NCI-H2196 treated with DMSO at 0.1 percent for 48 hours (cell line): Measurements from ENCODE around the gene TFEB.
"Not testable (repeated sequence)": the region's sequence is repeated elsewhere in the genome, so short reads cannot be mapped to it uniquely, and the experiment has no call there.

Source experiments
- DNase-seq: peaks from one replicate; lab custom pipeline; 2025; ENCODE audit not compliant: unreplicated experiment; lab: John Stamatoyannopoulos, UW

Gene TFEB

GRCh38 chr6:41766043-41766664, 30.7 kb upstream of the TFEB start:
- not testable (repeated sequence) for DNase-seq

DNA sequence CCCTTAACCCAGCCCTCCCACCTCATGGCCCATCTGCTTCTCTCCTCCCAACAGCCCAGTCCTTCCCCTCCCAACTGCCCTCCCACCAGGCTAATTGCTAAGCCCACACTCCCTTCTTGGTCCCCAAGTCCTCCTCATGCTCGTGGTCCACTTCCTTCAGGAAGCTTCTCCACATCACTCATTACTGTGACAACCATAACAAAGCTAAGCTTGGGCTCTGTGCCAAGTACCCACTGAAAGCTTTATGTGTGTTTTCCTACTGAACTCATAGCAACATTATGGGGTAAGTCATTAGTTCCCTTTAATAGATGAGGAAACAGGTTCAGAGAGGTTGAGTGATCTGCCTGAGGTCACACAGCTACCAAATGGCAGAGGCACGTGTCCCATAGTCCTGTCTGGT, 28.1 kb upstream of the TFEB start:
- no peak for DNase-seq

GRCh38 chr6:41759905-41760579, 24.6 kb upstream of the TFEB start:
- no peak for DNase-seq

- DNase-seq: no peak
These were observed 23.9 kb upstream of the TFEB start for GRCh38 chr6:41759106-41759904.

GRCh38 chr6:41758641-41759035, 23.2 kb upstream of the TFEB start:
- no peak for DNase-seq

- no peak for DNase-seq
These were observed 22.7 kb upstream of the TFEB start for GRCh38 chr6:41757931-41758640.

DNA sequence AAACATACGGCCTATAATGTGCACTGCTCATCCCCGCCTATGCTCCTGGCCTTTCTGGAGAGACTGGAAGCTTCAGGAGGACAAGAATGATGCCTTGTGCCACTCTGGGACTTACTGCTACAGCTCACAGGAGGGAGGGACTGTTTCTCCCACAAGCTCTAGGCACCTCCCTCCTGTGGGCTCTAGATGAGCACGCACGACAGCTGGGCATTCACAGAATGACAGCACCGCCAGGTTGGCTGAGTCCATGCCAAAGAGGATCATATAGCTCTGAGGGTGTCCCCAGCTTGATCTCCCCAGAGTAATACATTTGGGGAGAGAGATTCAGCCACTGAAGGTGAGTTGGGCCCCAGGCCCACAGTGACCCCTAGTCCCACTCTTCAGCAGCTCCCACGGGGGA, 21.9 kb upstream of the TFEB start:
- no peak for DNase-seq

DNA sequence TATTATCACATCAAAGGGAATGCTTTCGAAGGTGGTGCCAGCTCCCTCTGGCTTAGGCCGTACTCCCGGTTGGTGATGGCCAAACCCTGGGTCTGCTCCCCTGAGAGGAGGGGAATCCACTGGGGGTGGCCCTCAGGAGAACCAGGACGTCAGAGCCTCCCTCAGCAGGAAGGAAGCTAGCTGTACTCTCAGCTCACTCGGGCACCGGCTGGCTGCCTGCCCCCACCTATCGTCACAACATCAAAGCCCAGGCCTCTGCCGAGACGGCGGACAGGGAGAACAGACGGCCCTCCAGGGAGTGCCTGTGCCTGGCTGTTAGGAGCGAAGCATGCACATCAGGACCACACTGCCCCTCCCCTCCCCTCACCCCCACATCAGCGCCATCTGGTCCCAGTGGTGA, 20.9 kb upstream of the TFEB start:
- DNase-seq: no peak

DNA sequence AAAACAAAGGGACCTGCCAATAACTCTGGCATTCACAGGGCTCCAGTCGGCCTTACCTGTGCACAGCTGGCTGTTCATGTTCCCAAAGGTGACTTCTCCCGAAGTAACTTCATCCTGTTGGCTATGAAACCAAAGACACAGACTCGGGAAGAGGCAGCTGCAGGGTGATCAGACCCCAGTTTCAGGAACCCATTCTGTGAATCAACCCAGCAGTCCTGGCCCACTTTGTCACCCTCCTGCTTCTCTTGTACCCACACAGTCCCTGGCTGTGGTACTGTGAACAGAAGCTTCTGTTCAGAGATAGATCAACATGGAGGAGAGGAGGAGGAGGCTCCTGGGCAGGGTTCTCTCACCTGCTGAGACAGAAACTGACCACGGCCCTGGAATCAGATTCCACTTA, 20.5 kb upstream of the TFEB start:
- DNase-seq: no peak

GRCh38 chr6:41750374-41750773, 15.0 kb upstream of the TFEB start:
- DNase-seq: no peak

- DNase-seq: no peak
These were observed 13.1 kb upstream of the TFEB start for GRCh38 chr6:41748542-41748941.

DNA sequence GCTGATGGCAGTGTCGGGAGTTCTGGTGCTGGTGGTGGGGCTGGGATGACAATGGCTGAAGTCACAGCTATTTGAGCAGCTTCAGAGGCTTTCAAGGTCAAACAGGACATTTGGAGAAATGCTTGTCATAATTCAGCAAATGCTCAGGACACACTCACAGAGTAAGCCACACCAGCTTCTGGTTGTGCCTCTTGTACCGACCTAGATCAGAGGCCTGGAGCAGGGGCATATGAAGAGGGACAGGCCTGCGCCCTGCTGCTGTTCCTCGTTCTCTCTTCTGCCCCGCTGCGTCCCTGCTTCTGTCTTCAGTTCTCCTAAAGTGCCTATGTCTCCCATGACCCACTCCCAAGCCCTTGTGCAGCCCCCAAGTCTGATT, 12.7 kb upstream of the TFEB start:
- no peak for DNase-seq

- no peak for DNase-seq
These were observed 12.1 kb upstream of the TFEB start, which contains the start of gene PGC for GRCh38 chr6:41747256-41748101. Gene PGC, minus strand, starts transcription at chr6:41747397. Its CDS starts 63 bp downstream, at chr6:41747334.

- DNase-seq: no peak
These were observed 10.7 kb upstream of the TFEB start for GRCh38 chr6:41746107-41746506.

DNA sequence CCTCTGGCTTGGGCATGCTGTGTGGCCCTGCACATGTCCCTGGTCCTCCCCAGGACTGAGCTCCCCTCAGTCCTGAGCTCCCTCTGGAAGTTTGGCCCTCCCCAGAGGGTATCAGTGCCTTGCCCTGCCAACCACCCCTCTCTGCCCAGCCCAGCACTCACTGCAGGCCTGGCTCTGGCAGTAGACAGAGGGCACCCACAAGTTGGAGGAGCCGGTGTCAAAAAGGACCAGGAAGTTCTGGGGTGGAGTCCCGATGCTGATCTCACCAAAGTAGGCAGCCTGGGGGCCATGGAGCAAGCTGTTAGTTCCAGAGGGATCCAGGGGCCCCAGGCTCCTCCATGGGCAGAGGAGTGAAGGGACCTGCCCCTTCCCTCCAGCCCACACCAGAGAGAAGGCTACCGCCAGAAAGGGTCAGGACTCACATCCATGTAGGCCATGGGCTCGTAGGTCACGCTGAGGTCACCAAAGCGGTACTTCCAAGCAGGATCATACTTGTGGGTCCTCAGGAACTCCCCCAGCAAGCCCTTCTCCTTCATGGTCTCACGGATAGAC, 8.9 kb upstream of the TFEB start:
- no peak for DNase-seq

- no peak for DNase-seq
These were observed 8.2 kb upstream of the TFEB start for GRCh38 chr6:41743406-41744235.

DNA sequence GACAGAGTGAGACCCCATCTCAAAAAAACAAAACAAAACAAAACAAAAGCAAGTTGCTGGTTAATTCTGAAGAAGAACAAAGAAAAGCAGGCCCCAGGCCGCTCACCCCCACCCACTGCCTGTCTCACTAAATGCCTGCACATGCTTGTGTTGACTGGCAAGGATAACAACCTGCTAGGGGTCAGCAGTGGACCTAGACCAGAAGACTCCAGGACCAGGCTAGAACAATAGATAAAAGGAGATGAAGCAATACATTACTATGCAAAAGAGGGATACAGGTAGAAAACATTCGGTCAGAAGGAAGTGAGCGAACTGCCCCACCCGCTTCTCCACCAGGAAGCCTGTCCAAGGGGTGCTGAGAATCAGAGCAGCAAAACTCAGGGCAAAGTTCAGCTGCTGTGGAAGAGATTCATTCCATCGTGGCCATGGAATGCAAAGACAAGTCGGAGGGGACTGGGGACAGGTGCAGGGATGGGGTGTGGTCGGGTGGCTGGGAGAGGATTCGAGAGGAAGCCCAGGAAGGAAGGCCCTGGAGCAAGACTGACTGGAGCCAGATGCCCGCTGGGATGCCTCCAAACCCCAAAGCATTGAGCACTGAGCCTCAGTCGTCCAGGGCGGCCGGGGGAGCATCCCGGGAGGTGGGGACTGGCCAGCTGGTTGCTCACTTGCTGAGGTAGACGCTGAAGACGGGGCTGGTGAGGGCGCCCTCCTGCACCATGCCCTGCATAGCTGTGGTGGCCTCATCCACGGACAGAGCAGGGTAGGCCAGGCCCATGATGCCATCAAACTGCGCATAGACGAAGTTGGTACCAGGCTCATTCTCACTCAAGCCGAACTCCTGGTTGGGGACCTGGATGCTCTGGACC, 6.5 kb upstream of the TFEB start:
- DNase-seq: no peak

GRCh38 chr6:41740366-41741162, 5.2 kb upstream of the TFEB start:
- DNase-seq: no peak
